Endothelial cell of umbilical vein (primary cell): Measurements from ENCODE around the gene LMNB1. TPM values are rescaled to one million over a fixed set of nuclear protein-coding genes. Genes with fewer than 3 reads are reported as not detected.

Experiments used
- BruUV-seq: library from RNA; stranded (reverse); fragments of 400-500 nt; replicated peaks from 2 replicates; lab custom pipeline; 2021; lab: Mats Ljungman, UMichigan
- CTCF ChIA-PET: fragments of 300-600, 350-600 bp; sonication (Branson Sonifier 250); formaldehyde crosslinking; loops from one replicate; lab custom pipeline; 2021; ENCODE audit warnings: antibody characterized with exemption, inconsistent platforms; lab: Charles Lee
- POLR2A ChIA-PET: fragments of 300-600, 350-600 bp; sonication (Branson Sonifier 250); formaldehyde crosslinking; loops from one replicate; lab custom pipeline; 2021; ENCODE audit warnings: antibody characterized with exemption, inconsistent platforms; lab: Charles Lee
- DNase-seq: peaks from one replicate; pipeline ENCODE4 v3.0.0-alpha.2; 2011; ENCODE audit warnings: low read depth, low spot score
- FAIRE-seq: peaks from 2 replicates; lab custom pipeline; 2011; peaks lifted over from hg19 to GRCh38; lab: Jason Lieb, UNC
- H2AFZ ChIP-seq: 2 replicates; pipeline ENCODE4 v1.6.0; 2012; ENCODE audit warnings: low read depth, low read length, control low read depth, inconsistent platforms
- H3K27ac ChIP-seq: 2 replicates; pipeline ENCODE4 v1.5.1; 2011; ENCODE audit warnings: low read depth, mild to moderate bottlenecking, control low read depth, low read length, moderate library complexity; ENCODE audit not compliant: insufficient read depth
- H3K27me3 ChIP-seq, 2 experiments: 2 replicates each; pipeline versions ENCODE4 v1.6.0 to v1.6.1; 2011; ENCODE audit warnings: low read length in 2 of 2, mixed read lengths in 1 of 2; ENCODE audit not compliant: control insufficient read depth in 2 of 2, insufficient read depth in 2 of 2
- H3K36me3 ChIP-seq, 2 experiments: 2 replicates in 1 of 2; 3 replicates in 1 of 2; pipeline ENCODE4 v1.5.1; 2011; ENCODE audit warnings: low read length in 2 of 2, mild to moderate bottlenecking in 1 of 2, moderate library complexity in 1 of 2; ENCODE audit not compliant: control insufficient read depth in 2 of 2, insufficient read depth in 2 of 2; ENCODE audit errors: extremely low read depth in 1 of 2
- H3K4me1 ChIP-seq: 3 replicates; pipeline ENCODE4 v1.5.1; 2011; ENCODE audit warnings: mild to moderate bottlenecking, low read length; ENCODE audit not compliant: control insufficient read depth, insufficient read depth; ENCODE audit errors: extremely low read depth
- H3K4me2 ChIP-seq: 2 replicates; pipeline ENCODE4 v1.6.1; 2011; ENCODE audit warnings: low read length, control low read depth, mixed read lengths; ENCODE audit not compliant: insufficient read depth
- H3K4me3 ChIP-seq, 3 experiments: fragments of 200-600 bp in 1 of 3; sonication (generic), shearing (Covaris generic) in 1 of 3; replicated peaks in 1 of 3; 2 replicates each; pipeline ENCODE4 v1.5.1; 2011 to 2016; ENCODE audit warnings: control low read depth in 3 of 3, low read length in 3 of 3, mild to moderate bottlenecking in 2 of 3, inconsistent platforms in 1 of 3, low read depth in 1 of 3, moderate library complexity in 1 of 3; ENCODE audit not compliant: insufficient read depth in 1 of 3
- H3K79me2 ChIP-seq: 2 replicates; pipeline ENCODE4 v1.6.0; 2012; ENCODE audit warnings: low read length, inconsistent platforms; ENCODE audit not compliant: control insufficient read depth, insufficient read depth
- H3K9ac ChIP-seq: replicated peaks from 2 replicates; pipeline ENCODE3; 2011; ENCODE audit warnings: low read length, control low read depth; ENCODE audit not compliant: insufficient read depth; ENCODE audit errors: extremely low read depth
- H3K9me1 ChIP-seq: replicated peaks from 3 replicates; pipeline ENCODE4 v1.6.0; 2011; ENCODE audit warnings: mild to moderate bottlenecking, low read length; ENCODE audit not compliant: control insufficient read depth, insufficient read depth; ENCODE audit errors: extremely low read depth
- H3K9me3 ChIP-seq: replicated peaks from 2 replicates; pipeline ENCODE4 v1.5.1; 2012; ENCODE audit warnings: low read length, inconsistent platforms; ENCODE audit not compliant: control insufficient read depth, insufficient read depth
- H4K20me1 ChIP-seq: replicated peaks from 2 replicates; pipeline ENCODE3; 2011; ENCODE audit warnings: mild to moderate bottlenecking, low read length; ENCODE audit not compliant: control insufficient read depth, insufficient read depth; ENCODE audit errors: extremely low read depth
- CTCF ChIP-seq, 2 donors: IDR thresholded peaks; 1 replicate in 1 of 2; 2 replicates in 1 of 2; pipeline ENCODE4 v1.5.1; 2011; ENCODE audit warnings: low read length in 2 of 2, mild to moderate bottlenecking in 2 of 2, moderate library complexity in 2 of 2, control low read depth in 1 of 2, inconsistent platforms in 1 of 2, low read depth in 1 of 2; ENCODE audit not compliant: insufficient read depth in 1 of 2; ENCODE audit errors: extremely low read depth in 1 of 2
- EZH2 ChIP-seq: IDR thresholded peaks from 2 replicates; pipeline ENCODE4 v1.6.1; 2012; ENCODE audit warnings: borderline replicate concordance, low read depth, mild to moderate bottlenecking, moderate library complexity, low read length, inconsistent platforms; ENCODE audit not compliant: severe bottlenecking
- FOS ChIP-seq: IDR thresholded peaks from 2 replicates; pipeline ENCODE4 v1.6.1; 2011; ENCODE audit warnings: mild to moderate bottlenecking, low read length, moderate library complexity, borderline replicate concordance; ENCODE audit not compliant: insufficient read depth
- GATA2 ChIP-seq: IDR thresholded peaks from 2 replicates; pipeline ENCODE4 v1.7.0; 2011; ENCODE audit warnings: low read depth, mild to moderate bottlenecking, moderate library complexity, mixed read lengths, low read length; ENCODE audit not compliant: insufficient read length, insufficient read depth
- JUN ChIP-seq: IDR thresholded peaks from 2 replicates; pipeline ENCODE4 v1.6.1; 2011; ENCODE audit warnings: borderline replicate concordance, low read depth; ENCODE audit not compliant: insufficient read length, insufficient read depth
- MYC ChIP-seq: IDR thresholded peaks from one replicate; pipeline ENCODE4 v1.6.1; 2011; ENCODE audit warnings: mild to moderate bottlenecking, low read depth, low read length
- POLR2A ChIP-seq: IDR thresholded peaks from 2 replicates; pipeline ENCODE4 v1.6.1; 2012; ENCODE audit warnings: low read depth, mild to moderate bottlenecking, control low read depth, low read length
- POLR2AphosphoS5 ChIP-seq: IDR thresholded peaks from 2 replicates; pipeline ENCODE4 v1.6.1; 2012; ENCODE audit warnings: low read depth, mild to moderate bottlenecking, control low read depth, low read length, moderate library complexity; ENCODE audit not compliant: insufficient read depth
- dilution Hi-C: fragments of 300-500 bp; cut with MboI; formaldehyde crosslinking; loops from one replicate; pipeline ENCODE4 v1.15.0; 2019; ENCODE audit warnings: low sequenced_read_pairs; ENCODE audit not compliant: extremely low pct_ligation_motif_present
- intact Hi-C: fragments of 100-400 bp; cut with micrococcal nuclease; formaldehyde crosslinking; loops from one replicate; pipeline ENCODE4 v1.10.0; 2022
- polyA plus RNA-seq, 4 experiments: library from polyadenylated mRNA; depleted of rRNA in 3 of 4; stranded (reverse) in 3 of 4; unstranded in 1 of 4; fragments of >200 nt; gene quantifications; 2 replicates each; pipeline versions ENCODE4 v1.2.1 to v1.2.3, GENCODE V29; 2011 to 2012; ENCODE audit warnings: missing spikeins in 1 of 4
- total RNA-seq: library from RNA; stranded (reverse); gene quantifications from 2 replicates; pipeline ENCODE4 v1.2.3, GENCODE V29; 2021
- TF ChIP-seq, protein P1 (sequence below): IDR thresholded peaks from 2 replicates; pipeline ENCODE4 v1.6.1; 2011; ENCODE audit not compliant: insufficient read depth, insufficient read length

The LMNB1 gene
- total and polyA plus RNA-seq, 2 donors (not counting 3 experiments of a cell fraction or from before 2014, with no cell fraction given) = 45.2 to 144 TPM

- intact Hi-C loops (no loop called here), dilution Hi-C loops (no loop called here)
- Histone ChIP-seq H3K27me3 (no peaks in the 10 kb centered on the region), H3K4me1 (no peaks in the 10 kb centered on the region), H3K4me3 (no peak overlapping the region), H3K27ac (no peak overlapping the region), H2AFZ (no peak overlapping the region), H4K20me1 (no peaks in the 10 kb centered on the region), H3K9ac (no peak overlapping the region), H3K9me1 (no peaks in the 10 kb centered on the region), H3K36me3 (no peaks in the 10 kb centered on the region), H3K79me2 (no peaks in the 10 kb centered on the region), H3K4me2 (no peak overlapping the region), H3K9me3 (no peaks in the 10 kb centered on the region)
- DNase-seq = no peak
- no peak for TF ChIP-seq GATA2
- TF ChIP-seq POLR2AphosphoS5 = no peak
- TF ChIP-seq EZH2 = no peak
- TF ChIP-seq POLR2A = no peak
- TF ChIP-seq, protein P1, sequence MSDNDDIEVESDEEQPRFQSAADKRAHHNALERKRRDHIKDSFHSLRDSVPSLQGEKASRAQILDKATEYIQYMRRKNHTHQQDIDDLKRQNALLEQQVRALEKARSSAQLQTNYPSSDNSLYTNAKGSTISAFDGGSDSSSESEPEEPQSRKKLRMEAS = no peak
- no peak for TF ChIP-seq FOS
- TF ChIP-seq CTCF (IDR thresholded peaks at IDR 0.05; ENCODE audit: extremely low read depth in 1 of 2, insufficient read depth in 1 of 2, low read depth in 1 of 2, low read length in 2 of 2) = no peak
- TF ChIP-seq MYC = no peak
- no peak for TF ChIP-seq JUN
- BruUV-seq = no TSS peak
- ChIA-PET CTCF (no interaction called here), POLR2A (no interaction called here)
- FAIRE-seq = no peak
Observed at GRCh38 chr5:126763371-126763770, 13.6 kb upstream of the LMNB1 start.
